HUES64 (cell line): ENCODE data around the gene MED29.

Source experiments
- H3K27ac ChIP-seq: 2 replicates; pipeline ENCODE4 v1.7.0; 2013; ENCODE audit warnings: low read depth, low read length, inconsistent platforms
- H3K27me3 ChIP-seq: 2 replicates; pipeline ENCODE4 v1.6.1; 2013; ENCODE audit warnings: mild to moderate bottlenecking, low read length; ENCODE audit not compliant: insufficient read depth
- H3K36me3 ChIP-seq: 2 replicates; pipeline ENCODE4 v1.6.1; 2013; ENCODE audit warnings: mild to moderate bottlenecking, low read length; ENCODE audit not compliant: insufficient read depth
- H3K4me1 ChIP-seq: 2 replicates; pipeline ENCODE4 v1.6.1; 2013; ENCODE audit warnings: mild to moderate bottlenecking, low read length, moderate library complexity; ENCODE audit not compliant: insufficient read depth
- H3K4me3 ChIP-seq: 2 replicates; pipeline ENCODE4 v1.5.1; 2013; ENCODE audit warnings: mild to moderate bottlenecking, low read length, moderate library complexity
- H3K9ac ChIP-seq: 2 replicates; pipeline ENCODE4 v1.6.1; 2013; ENCODE audit warnings: mild to moderate bottlenecking, low read depth, low read length
- H3K9me3 ChIP-seq: 2 replicates; pipeline ENCODE4 v1.6.1; 2013; ENCODE audit warnings: low read depth, low read length; ENCODE audit not compliant: insufficient read depth
- WGBS: fragments of 150-250, 120-280 bp; methylation state at CpG from one replicate; pipeline ENCODE4 v1.1.7; 2013; ENCODE audit warnings: missing lambda C conversion rate; 5-methylcytosine and 5-hydroxymethylcytosine counted together

MED29 gene

GRCh38 chr19:39355253-39355652 lies 35.9 kb upstream of the MED29 start:
- Histone ChIP-seq H3K36me3 (peaks cover 87% of the 10 kb centered on the region), H3K9ac (no peak overlapping the region), H3K4me3 (no peak overlapping the region), H3K9me3 (no peaks in the 10 kb centered on the region), H3K27me3 (no peaks in the 10 kb centered on the region), H3K27ac (no peak overlapping the region), H3K4me1 (no peaks in the 10 kb centered on the region)
- 95% methylated on average over 5 of the region's 5 CpGs for WGBS

DNA sequence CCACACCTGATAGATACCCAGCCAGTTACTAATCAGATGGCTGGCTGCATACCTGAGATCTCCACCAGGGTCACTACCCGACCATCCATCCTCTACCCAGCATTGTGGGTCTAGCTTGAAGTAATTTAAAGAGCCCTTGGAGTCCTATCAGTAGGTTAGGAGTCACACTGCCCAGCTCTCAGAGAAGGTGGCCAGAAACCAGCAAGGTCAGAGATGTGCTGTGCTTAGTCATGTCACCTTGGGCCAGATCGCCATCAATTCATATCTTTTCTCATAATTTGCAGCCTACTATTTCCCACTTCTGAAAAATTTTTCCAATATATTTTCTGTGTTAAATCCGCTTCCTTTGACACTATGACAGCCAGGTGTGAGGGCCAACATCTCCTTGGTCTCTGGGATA lies 35.1 kb upstream of the MED29 start:
- no peaks in the 10 kb centered on the region for H3K4me1 ChIP-seq
- no peak overlapping the region for H3K27ac ChIP-seq
- H3K27me3 ChIP-seq, result no peaks in the 10 kb centered on the region
- 71% methylated on average over 3 of the region's 3 CpGs for WGBS
- H3K4me3 ChIP-seq, result no peak overlapping the region
- peaks cover 94% of the 10 kb centered on the region for H3K36me3 ChIP-seq
- H3K9me3 ChIP-seq, result no peaks in the 10 kb centered on the region
- no peak overlapping the region for H3K9ac ChIP-seq

GRCh38 chr19:39356647-39357046 lies 34.5 kb upstream of the MED29 start:
- peaks cover 90% of the 10 kb centered on the region for H3K36me3 ChIP-seq
- no peaks in the 10 kb centered on the region for H3K27me3 ChIP-seq
- 93% methylated on average over 18 of the region's 18 CpGs for WGBS
- no peaks in the 10 kb centered on the region for H3K9me3 ChIP-seq
- no peak overlapping the region for H3K27ac ChIP-seq
- no peaks in the 10 kb centered on the region for H3K4me1 ChIP-seq
- no peak overlapping the region for H3K4me3 ChIP-seq
- no peak overlapping the region for H3K9ac ChIP-seq

GRCh38 chr19:39359026-39359425 lies 32.2 kb upstream of the MED29 start:
- Histone ChIP-seq H3K27me3 (no peaks in the 10 kb centered on the region), H3K9ac (no peak overlapping the region), H3K9me3 (no peaks in the 10 kb centered on the region), H3K36me3 (peaks cover 89% of the 10 kb centered on the region), H3K4me1 (no peaks in the 10 kb centered on the region), H3K27ac (no peak overlapping the region), H3K4me3 (no peak overlapping the region)
- 94% methylated on average over 2 of the region's 3 CpGs for WGBS

- Histone ChIP-seq H3K27me3 (no peaks in the 10 kb centered on the region), H3K36me3 (peaks cover 85% of the 10 kb centered on the region), H3K4me1 (no peaks in the 10 kb centered on the region), H3K9ac (no peak overlapping the region), H3K4me3 (no peak overlapping the region), H3K27ac (no peak overlapping the region), H3K9me3 (no peaks in the 10 kb centered on the region)
- 100% methylated on average over 1 of the region's 1 CpG for WGBS
Measured at GRCh38 chr19:39360599-39360998, 30.6 kb upstream of the MED29 start.

GRCh38 chr19:39362682-39363657 lies 28.2 kb upstream of the MED29 start:
- no peak overlapping the region for H3K27ac ChIP-seq
- no peaks in the 10 kb centered on the region for H3K9me3 ChIP-seq
- H3K4me3 ChIP-seq, result no peak overlapping the region
- H3K4me1 ChIP-seq, result no peaks in the 10 kb centered on the region
- peaks cover 75% of the 10 kb centered on the region for H3K36me3 ChIP-seq
- no peak overlapping the region for H3K9ac ChIP-seq
- WGBS, result 94% methylated on average over 6 of the region's 6 CpGs
- H3K27me3 ChIP-seq, result no peaks in the 10 kb centered on the region

GRCh38 chr19:39363901-39364457 lies 27.2 kb upstream of the MED29 start:
- H3K36me3 ChIP-seq, result peaks cover 75% of the 10 kb centered on the region
- H3K9me3 ChIP-seq, result no peaks in the 10 kb centered on the region
- no peak overlapping the region for H3K9ac ChIP-seq
- H3K4me3 ChIP-seq, result no peak overlapping the region
- no peaks in the 10 kb centered on the region for H3K27me3 ChIP-seq
- no peak overlapping the region for H3K27ac ChIP-seq
- WGBS, result 96% methylated on average over 5 of the region's 5 CpGs
- H3K4me1 ChIP-seq, result no peaks in the 10 kb centered on the region

DNA sequence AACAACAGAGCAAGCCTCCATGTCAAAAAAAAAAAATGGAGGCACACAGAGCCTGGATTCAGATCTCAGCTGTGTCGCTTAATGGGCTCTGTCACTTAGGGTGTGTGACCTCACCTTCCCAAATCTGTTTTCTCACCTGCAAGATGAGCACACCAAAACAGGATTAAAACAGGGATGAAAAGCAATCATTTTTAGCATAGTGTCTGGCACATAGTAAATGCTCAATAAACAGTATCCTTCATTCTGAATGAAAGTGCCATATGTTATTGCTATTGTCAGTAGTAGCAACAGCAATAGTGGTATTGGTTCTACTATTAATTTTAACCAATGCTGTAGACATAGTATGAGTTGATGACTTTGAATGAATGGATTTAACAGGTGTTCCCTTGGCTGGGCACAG lies 25.6 kb upstream of the MED29 start:
- no peak overlapping the region for H3K27ac ChIP-seq
- H3K27me3 ChIP-seq, result no peaks in the 10 kb centered on the region
- H3K4me3 ChIP-seq, result no peak overlapping the region
- no peaks in the 10 kb centered on the region for H3K4me1 ChIP-seq
- no peak overlapping the region for H3K9ac ChIP-seq
- 97% methylated on average over 1 of the region's 1 CpG for WGBS
- peaks cover 78% of the 10 kb centered on the region for H3K36me3 ChIP-seq
- H3K9me3 ChIP-seq, result no peaks in the 10 kb centered on the region

DNA sequence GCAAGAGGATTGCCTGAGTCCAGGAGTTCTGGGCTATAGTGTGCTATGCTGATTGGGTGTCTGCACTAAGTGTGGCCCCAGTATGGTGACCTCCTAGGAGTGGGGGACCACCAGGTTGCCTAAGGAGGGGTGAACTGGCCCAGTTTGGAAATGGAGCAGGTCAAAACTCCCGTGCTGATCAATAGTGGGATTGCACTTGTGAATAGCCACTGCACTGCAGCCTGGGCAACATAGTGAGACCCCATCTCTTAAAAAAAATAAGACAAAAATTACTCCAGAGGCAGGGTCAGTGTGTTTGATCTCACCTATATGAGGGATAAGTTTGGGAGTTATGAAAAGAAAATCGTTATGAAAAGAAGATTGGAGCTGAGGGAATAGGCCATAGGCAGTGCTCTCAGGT lies 22.0 kb upstream of the MED29 start:
- H3K27ac ChIP-seq, result no peak overlapping the region
- no peaks in the 10 kb centered on the region for H3K9me3 ChIP-seq
- H3K4me1 ChIP-seq, result no peaks in the 10 kb centered on the region
- 86% methylated on average over 2 of the region's 2 CpGs for WGBS
- H3K4me3 ChIP-seq, result no peak overlapping the region
- H3K9ac ChIP-seq, result no peak overlapping the region
- no peaks in the 10 kb centered on the region for H3K27me3 ChIP-seq
- H3K36me3 ChIP-seq, result peaks cover 80% of the 10 kb centered on the region

- 99% methylated on average over 5 of the region's 5 CpGs for WGBS
- Histone ChIP-seq H3K9me3 (no peaks in the 10 kb centered on the region), H3K36me3 (peaks cover 83% of the 10 kb centered on the region), H3K4me3 (no peak overlapping the region), H3K27ac (no peak overlapping the region), H3K27me3 (no peaks in the 10 kb centered on the region), H3K9ac (no peak overlapping the region), H3K4me1 (no peaks in the 10 kb centered on the region)
Measured at GRCh38 chr19:39370735-39371134, 20.4 kb upstream of the MED29 start.

DNA sequence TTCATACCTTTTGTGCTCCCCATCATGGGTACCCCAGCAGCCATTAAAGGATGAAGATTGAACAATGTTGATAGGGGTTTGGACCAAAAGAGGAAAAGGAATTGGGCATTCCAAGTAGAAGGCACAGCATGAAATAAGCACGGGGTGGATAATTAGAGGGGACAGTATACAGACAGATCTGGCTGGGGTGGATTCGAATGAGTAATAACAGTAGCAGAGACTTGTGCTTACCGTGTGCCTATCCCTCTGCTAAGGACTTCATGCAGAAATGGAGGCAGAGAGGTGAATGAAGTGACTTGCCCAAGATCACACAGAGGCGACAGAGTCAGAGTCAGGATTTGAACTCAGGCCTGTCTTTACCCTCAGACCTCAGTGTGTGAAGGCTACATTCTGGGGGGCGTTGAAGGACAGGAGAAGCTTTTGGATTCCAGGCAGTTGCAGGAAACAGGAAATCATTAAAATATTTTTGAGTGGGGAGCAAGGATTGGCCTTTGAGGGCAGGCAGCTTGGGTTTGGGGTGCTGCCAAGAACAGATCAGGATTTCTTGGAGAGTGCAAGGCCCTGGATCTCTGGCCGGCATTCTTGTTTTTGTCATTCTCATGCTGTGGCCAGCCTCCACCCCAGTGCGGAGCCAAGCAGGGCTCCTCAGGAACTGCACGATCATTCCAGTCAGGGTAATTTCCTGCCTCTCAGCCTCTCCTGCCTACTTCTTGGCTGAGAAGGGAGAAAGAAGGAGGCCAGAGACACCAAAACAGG lies 19.0 kb upstream of the MED29 start:
- H3K27me3 ChIP-seq, result no peaks in the 10 kb centered on the region
- H3K4me3 ChIP-seq, result no peak overlapping the region
- no peak overlapping the region for H3K9ac ChIP-seq
- no peaks in the 10 kb centered on the region for H3K4me1 ChIP-seq
- peaks cover 86% of the 10 kb centered on the region for H3K36me3 ChIP-seq
- H3K27ac ChIP-seq, result no peak overlapping the region
- no peaks in the 10 kb centered on the region for H3K9me3 ChIP-seq
- WGBS, result 81% methylated on average over 8 of the region's 8 CpGs
